HG02885 (cell line): ENCODE results near the gene JMJD7.

ENCODE experiments used
- ATAC-seq: cut with Tn5 transposase; IDR thresholded peaks from one replicate; pipeline ENCODE4 v1.9.1; 2021; ENCODE audit warnings: mild to moderate bottlenecking; ENCODE audit not compliant: unreplicated experiment, poor library complexity

Gene JMJD7

DNA sequence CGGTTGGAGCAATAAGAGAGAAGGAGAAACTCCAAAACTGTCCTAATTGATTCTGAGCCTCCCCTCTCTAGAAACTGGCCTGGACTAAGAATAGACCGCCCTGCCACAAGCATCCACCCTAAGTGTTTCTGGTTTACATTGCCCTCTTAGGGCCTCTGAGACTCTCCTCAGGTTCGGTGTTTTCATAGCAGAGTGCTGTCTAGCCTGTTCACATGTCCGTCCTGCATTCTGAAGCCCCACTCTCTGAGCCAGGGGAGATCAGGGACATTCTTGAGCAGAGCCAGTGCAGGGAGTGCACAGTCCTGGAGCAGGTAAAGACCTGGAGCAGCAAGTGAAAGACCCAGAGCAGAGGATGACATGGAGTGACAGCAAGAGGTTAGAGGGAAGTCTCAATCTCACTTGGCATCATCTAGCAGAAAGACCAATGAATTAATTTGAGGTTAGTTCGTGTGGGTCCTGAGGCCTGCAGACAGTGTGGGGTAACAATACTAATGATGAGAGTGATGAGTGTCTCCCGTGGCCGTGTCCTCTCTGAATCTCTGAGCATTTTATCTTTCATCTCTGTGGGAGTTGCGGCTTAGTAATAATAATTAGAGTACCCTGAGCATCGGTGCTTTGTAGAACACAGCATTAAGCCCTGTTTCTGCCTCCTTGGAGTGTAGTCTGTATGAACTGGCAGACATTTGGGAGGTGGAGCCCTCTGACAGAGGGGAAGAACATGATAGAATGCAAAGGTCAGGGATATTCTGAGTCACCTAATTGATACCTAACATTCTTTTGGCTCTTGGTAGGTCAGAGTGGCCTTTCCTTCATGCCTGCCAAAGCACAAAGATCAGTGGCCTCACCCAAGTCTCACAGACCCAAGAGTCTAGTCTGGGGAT, 29.0 kb upstream of the JMJD7 start:
- ATAC-seq, result no peak

DNA sequence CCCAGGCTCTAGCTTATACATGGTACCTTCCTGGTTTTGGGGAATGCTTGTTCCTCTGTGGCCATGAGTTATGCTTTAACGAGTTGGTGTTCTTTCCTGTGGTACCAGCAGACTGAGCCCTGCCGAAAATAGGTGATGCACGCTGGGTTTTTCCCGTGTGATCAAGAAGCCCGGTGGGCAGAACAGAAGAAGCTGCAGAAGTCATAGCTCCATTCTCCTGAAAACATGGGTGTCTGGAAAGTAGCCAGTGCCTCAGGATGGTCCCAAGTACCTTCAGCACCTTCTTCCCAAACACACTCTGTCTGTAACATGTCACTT, 28.4 kb upstream of the JMJD7 start:
- no peak for ATAC-seq

GRCh38 chr15:41801185-41801584, 26.7 kb upstream of the JMJD7 start:
- ATAC-seq, result no peak

GRCh38 chr15:41801850-41802455, 25.9 kb upstream of the JMJD7 start:
- ATAC-seq, result no peak

DNA sequence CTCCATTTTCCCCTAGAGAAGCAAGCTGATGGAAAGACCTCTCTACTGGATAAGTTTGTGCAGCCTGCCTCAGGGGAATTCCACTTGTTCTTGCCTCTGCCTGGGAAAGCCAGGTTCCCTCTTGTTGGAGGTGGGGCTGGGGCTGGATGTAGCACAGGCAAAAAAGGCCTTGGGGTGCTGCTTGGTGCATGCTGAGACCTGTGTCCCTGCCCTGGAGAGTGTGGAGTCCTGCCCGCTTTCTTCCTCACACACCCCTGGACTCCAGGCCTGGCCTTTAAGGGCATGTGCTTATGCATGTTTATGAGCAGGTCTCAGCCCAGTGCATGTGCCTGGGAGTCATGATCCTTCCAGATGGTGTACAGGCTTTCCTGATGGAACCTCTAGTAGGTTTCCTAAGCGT, 23.5 kb upstream of the JMJD7 start:
- ATAC-seq, result no peak

GRCh38 chr15:41804916-41805666, 22.8 kb upstream of the JMJD7 start:
- no peak for ATAC-seq

DNA sequence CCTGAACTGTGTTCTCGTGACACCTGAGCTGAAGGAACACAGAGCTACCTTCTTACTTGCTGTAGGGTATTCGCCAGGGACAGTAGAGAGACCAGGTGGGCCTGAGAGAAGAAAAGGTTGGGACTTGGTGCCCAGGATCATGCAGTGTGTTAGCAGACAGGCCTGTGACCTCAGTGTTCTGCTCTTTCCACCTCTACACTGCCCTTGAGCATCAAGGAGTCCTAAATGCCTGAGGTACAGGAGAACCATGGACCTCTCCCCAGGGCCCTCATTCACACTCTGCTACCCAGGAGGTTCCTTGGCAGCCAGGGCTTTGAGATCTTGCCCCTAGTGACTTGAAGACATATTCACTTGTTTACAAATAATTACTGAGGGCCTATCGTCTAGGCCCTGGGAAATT, 22.2 kb upstream of the JMJD7 start:
- ATAC-seq, result no peak

- ATAC-seq, result no peak
These were observed 21.4 kb upstream of the JMJD7 start for GRCh38 chr15:41806291-41807181.

- no peak for ATAC-seq
These were observed 18.8 kb upstream of the JMJD7 start for GRCh38 chr15:41809121-41809520.

- no peak for ATAC-seq
These were observed 18.2 kb upstream of the JMJD7 start for GRCh38 chr15:41809526-41810220.

GRCh38 chr15:41810651-41811431, 17.1 kb upstream of the JMJD7 start:
- no peak for ATAC-seq

GRCh38 chr15:41811432-41812195, 16.3 kb upstream of the JMJD7 start:
- no peak for ATAC-seq

DNA sequence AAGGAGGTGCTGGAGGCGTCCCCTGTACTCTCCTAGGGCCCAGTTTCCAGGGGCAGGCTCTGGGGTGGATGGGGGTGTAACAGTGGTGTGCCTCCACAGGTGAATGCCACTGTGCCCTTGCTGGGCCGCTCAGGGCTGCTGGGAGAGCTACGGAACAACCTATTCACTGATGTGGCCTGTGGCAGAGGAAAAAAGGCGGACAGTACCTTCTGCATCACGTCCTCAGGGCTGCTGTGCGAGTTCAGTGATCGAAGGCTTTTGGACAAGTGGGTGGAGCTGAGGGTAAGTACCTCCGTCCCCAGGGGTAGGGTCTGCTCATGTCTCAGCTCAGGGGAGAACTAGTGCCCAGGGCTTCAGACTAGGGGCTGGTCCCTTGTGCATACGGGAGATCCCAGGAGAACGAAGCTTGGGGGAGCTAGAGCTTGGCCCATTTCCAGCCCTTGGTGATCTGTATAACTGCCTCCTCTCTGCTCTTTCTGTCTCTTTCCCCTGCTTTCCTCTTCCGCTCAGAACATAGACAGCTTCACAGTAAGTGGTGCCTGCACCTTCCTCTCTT, 15.0 kb upstream of the JMJD7 start:
- no peak for ATAC-seq

GRCh38 chr15:41813426-41813825, 14.5 kb upstream of the JMJD7 start:
- no peak for ATAC-seq

- ATAC-seq, result no peak
These were observed 13.4 kb upstream of the JMJD7 start for GRCh38 chr15:41814534-41814933.

DNA sequence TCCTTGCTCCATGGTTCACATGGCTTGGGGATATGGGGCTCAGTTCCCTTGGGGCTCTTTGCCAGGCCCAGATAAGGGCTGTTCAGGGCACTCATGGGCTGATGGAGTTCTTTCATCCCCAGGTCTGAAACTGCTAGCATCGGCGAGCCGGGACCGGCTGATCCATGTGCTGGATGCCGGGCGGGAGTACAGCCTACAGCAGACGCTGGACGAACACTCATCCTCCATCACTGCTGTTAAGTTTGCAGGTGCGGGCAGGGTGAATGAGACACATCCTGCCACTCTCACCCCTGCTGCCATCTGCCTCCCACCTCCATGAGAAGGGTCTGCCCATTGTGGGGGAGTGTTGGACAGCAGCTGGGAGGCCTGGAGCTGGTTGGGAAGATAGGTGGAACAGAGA, 11.1 kb upstream of the JMJD7 start:
- no peak for ATAC-seq

DNA sequence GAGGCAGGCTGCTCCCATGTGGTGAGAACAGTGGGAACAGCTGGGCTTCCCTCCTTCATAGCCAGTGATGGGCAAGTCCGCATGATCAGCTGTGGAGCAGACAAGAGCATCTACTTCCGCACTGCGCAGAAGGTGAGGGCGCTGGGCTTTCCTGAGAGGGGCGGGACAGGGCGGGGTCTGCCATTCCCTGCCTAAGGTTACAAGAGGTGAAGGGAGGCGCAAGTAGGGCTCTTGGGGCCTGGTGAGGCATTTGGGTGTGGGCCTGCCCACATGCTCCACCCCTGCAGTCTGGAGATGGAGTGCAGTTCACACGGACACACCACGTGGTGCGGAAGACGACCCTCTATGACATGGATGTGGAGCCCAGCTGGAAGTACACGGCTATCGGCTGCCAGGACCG, 10.6 kb upstream of the JMJD7 start:
- no peak for ATAC-seq

GRCh38 chr15:41817781-41818180, 10.1 kb upstream of the JMJD7 start:
- no peak for ATAC-seq
